22Rv1 (cell line): ENCODE results near the gene TRIM71.
"Not testable (repeated sequence)": the region's sequence is repeated elsewhere in the genome, so short reads cannot be mapped to it uniquely, and the experiment has no call there.

Experiments used
- H3K27ac ChIP-seq: fragments of 450-650 bp; 2 replicates; pipeline ENCODE4 v1.5.1; 2017
- ZFX ChIP-seq: fragments of 450-650 bp; IDR thresholded peaks from 2 replicates; pipeline ENCODE4 v1.6.1; 2017; ENCODE audit warnings: antibody characterized with exemption, borderline replicate concordance
- TF ChIP-seq, protein P1 (sequence below): fragments of 450-650 bp; IDR thresholded peaks from 2 replicates; pipeline ENCODE4 v1.5.1; 2017; ENCODE audit warnings: mild to moderate bottlenecking

Gene TRIM71

DNA sequence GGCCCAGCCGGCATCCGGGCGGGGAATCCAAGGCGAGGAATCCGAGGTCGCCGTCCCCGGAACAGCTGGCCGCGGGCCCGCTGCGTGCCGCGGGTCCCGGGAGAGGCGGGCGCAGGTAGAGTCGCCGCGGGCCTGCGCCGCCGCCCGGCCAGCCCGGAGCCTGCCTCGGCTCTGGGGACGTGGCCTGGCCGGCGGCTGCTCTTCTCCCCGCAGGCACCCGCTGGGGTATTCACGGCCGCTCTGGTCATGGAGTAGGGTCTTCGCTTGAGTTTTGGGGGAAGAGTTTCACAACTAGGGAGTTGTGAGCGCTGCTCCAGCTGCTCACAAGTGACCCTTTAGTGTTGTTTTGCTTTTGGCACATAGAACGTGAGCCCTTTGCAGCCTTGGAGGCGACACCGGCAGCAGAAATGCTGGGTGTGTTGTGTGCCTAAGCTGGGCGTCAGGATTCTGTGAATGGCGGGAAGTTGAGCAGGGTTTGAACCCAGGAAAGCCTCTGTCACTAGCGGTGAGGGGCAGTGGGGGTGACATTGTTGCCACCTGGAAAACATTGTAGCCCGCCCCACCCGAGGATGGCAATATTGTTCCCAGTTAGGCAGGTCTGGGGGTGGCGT, 4.0 kb downstream of the TRIM71 start:
- TF ChIP-seq ZFX: no peak
- TF ChIP-seq, protein P1, sequence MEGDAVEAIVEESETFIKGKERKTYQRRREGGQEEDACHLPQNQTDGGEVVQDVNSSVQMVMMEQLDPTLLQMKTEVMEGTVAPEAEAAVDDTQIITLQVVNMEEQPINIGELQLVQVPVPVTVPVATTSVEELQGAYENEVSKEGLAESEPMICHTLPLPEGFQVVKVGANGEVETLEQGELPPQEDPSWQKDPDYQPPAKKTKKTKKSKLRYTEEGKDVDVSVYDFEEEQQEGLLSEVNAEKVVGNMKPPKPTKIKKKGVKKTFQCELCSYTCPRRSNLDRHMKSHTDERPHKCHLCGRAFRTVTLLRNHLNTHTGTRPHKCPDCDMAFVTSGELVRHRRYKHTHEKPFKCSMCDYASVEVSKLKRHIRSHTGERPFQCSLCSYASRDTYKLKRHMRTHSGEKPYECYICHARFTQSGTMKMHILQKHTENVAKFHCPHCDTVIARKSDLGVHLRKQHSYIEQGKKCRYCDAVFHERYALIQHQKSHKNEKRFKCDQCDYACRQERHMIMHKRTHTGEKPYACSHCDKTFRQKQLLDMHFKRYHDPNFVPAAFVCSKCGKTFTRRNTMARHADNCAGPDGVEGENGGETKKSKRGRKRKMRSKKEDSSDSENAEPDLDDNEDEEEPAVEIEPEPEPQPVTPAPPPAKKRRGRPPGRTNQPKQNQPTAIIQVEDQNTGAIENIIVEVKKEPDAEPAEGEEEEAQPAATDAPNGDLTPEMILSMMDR: no peak
- no peak overlapping the region for H3K27ac ChIP-seq

DNA sequence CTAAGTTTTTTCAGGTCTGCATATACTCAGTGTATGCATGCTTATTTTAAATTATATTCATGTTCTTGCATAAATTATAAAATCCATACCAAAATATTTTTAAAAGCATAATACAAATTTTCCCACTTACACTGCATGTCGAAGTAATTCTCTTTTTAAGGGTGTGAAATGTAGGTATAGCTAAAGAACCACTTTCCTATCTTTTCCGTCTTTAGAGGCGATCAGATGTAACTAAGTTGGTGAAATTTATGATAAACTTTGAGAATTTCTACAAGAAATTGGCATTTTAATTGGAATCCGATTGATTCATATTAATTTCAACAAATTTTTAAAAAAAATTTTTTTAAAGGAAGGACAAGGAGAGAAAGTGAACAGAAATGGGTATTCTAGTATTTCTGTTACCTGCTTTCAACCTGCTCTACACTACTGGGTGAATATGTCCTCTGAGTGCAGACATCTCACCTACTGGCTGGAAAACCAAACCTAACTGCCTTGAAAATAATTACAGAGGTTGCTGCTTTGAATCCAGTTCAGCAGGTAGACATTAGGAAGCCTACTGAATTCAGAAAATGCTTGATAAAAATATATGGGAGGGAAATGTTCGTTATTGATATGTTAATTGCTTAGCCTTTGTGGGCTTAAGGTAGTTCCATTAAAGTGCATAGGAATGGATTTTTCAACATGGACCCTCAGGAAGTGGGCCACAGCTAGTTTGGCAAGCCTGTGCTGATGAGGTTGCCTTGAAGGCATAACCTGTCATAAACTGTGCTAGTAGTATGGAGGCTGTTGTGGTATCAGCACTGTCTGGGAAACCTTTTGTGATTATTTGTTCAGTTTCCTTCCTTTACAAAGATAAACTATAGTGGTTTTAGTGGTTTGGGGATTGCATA, 5.1 kb downstream of the TRIM71 start:
- TF ChIP-seq ZFX: no peak
- TF ChIP-seq, protein P1: no peak

DNA sequence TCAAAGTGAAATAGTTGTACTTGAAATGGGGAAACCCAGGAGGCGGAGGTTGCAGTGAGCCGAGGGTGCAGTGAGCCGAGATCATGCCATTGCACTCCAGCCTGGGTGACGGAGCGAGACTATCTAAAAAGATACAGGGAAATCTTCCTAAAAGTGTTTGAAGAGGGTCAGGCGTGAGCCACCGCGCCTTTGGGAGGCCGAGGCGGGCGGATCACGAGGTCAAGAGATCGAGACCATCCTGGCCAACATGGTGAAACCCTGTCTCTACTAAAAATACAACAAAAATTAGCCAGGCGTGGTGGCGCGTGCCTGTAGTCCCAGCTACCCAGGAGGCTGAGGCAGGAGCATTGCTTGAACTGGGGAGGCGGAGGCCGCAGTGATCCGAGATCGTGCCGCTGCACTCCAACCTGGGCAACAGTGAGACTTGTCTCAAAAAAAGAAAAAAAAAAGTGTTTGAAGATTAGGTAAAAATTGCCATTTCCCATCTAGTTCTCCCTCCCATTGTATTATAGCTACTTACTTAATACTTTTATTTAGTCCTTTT, 5.9 kb downstream of the TRIM71 start:
- not testable (repeated sequence) for H3K27ac ChIP-seq

More for the DNA sequence above, 5.1 kb downstream of the TRIM71 start:
- H3K27ac ChIP-seq: no peak overlapping the region

DNA sequence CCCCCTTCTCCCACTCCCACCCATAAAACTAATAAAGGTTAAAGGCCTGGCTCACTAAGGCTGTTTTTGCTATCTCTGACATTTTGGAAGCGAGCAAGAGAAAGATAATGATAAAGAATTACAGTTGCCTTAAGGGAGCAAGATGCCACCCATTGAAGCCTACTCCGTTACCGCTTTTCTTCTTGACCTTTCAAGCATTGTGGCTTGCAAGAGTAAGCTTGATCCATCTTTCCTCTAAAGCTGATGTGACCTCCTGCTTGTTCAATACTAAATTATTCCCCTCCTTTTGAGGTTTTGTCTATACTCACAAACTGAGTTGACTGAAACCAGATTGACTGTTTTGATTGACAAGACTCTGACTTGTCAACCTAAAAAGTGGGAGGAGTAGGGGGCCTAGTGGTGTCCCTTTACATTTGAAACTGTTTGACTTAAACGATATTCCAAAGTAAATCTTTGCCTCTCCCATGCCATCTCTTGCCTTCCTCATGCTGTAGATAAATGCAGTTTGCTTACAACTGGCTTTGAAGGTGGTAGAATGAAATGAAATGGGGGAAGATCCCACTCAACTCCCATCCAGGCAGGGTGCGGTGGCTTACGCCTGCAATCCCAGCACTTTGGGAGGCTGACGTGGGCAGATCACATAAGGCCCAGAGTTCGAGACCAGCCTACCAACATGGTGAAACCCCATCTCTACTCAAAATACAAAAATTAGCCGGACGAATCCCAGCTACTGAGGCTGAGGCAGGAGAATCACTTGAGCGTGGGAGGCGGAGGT, 8.0 kb downstream of the TRIM71 start:
- H3K27ac ChIP-seq: no peak overlapping the region

DNA sequence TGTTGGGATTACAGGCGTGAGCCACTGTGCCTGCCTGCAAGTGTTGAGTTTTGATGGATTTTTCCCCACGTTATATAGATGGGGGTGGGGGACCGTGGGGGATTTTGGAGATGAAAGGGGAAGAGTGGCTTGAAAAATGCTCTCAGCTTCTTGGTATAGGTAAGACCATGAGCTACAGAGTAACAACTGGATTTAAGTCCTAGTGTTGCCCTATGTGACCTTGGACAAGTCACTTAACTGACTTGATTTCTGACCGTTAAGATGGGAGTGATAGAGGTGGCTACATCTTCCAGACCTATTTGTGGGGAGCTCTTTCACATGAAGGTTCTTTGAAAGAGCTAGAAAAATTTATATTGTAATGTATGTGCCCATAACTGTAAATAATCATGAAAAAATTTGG, 13.3 kb downstream of the TRIM71 start:
- H3K27ac ChIP-seq: no peak overlapping the region
- TF ChIP-seq, protein P1: no peak
- no peak for TF ChIP-seq ZFX

More for the DNA sequence above, 8.0 kb downstream of the TRIM71 start:
- TF ChIP-seq, protein P1: no peak
- no peak for TF ChIP-seq ZFX

DNA sequence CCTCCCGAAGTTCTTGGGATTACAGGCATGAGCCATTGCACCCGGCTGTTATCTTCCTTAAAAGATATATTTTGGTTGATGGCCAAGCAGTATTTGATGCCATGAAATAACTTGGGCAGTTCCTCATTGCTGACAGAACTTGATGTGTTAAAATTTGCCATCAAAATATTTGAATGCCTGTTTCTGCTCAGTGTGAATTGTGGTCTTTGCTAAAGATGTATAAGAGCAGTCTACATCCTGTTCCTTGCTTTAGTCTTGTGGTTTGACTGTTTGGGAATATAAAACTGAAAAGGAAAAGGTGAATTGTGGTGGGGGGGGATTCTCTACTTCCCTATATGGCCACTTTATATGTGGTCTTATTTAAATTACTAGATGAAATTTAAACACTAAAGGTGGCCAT, 14.0 kb downstream of the TRIM71 start:
- H3K27ac ChIP-seq: no peak overlapping the region
- TF ChIP-seq ZFX: no peak
- TF ChIP-seq, protein P1: no peak

DNA sequence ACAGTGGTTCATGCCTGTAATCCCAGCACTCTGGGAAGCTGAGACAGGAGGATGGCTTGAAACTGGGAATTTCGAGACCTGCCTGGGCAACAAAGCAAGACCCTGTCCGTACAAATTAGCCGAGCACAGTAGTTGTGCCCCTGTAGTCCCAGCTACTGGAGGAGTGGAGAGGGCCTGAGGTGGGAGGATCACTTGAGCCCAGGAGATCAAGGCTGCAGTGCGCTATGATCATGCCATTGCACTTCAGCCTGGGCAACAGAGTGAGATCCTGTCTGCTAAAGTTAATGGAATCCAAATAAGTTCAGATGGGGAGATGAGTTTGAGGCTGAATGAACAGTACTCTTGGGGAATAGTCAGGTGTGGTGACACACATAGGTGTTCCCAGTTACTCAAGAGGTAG, 14.4 kb downstream of the TRIM71 start:
- TF ChIP-seq ZFX: no peak
- TF ChIP-seq, protein P1: no peak
- no peak overlapping the region for H3K27ac ChIP-seq
